LNCaP clone FGC (cell line): ENCODE measurements around the gene PNMA6E.

ENCODE experiments used
- DNase-seq: peaks from one replicate; pipeline ENCODE4 v3.0.0-alpha.2; 2011; ENCODE audit warnings: low read depth
- H3K4me3 ChIP-seq: 2 replicates; pipeline ENCODE4 v1.5.1; 2011; ENCODE audit warnings: mild to moderate bottlenecking, low read depth, low read length, control low read depth
- TF ChIP-seq, protein P1 (sequence below): IDR thresholded peaks from 2 replicates; pipeline ENCODE4 v1.5.1; 2012; ENCODE audit warnings: mild to moderate bottlenecking; ENCODE audit not compliant: control insufficient read depth, insufficient read depth; ENCODE audit errors: extremely low read depth

PNMA6E gene

DNA sequence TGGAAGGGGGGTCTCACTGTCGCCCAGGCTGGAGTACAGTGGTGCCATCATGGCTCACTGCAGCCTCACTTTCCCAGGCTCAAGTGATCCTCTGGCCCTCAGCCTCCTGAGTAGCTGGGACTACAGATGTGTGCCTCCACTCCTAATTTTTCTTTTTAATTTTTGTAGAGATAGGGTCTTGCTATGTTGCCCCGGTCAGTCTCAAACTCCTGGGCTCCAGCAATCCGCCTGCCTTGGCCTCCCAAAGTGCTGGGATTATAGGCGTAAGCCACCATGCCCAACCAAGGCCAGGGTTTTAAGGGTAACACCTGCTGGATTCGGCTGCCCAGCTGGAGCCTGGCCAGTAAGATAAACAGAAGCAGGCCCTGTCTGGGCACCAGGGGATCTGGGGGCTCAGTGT lies 41.3 kb upstream of the PNMA6E start:
- H3K4me3 ChIP-seq: no peak overlapping the region
- DNase-seq: no peak
- TF ChIP-seq, protein P1, sequence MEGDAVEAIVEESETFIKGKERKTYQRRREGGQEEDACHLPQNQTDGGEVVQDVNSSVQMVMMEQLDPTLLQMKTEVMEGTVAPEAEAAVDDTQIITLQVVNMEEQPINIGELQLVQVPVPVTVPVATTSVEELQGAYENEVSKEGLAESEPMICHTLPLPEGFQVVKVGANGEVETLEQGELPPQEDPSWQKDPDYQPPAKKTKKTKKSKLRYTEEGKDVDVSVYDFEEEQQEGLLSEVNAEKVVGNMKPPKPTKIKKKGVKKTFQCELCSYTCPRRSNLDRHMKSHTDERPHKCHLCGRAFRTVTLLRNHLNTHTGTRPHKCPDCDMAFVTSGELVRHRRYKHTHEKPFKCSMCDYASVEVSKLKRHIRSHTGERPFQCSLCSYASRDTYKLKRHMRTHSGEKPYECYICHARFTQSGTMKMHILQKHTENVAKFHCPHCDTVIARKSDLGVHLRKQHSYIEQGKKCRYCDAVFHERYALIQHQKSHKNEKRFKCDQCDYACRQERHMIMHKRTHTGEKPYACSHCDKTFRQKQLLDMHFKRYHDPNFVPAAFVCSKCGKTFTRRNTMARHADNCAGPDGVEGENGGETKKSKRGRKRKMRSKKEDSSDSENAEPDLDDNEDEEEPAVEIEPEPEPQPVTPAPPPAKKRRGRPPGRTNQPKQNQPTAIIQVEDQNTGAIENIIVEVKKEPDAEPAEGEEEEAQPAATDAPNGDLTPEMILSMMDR: no peak

DNA sequence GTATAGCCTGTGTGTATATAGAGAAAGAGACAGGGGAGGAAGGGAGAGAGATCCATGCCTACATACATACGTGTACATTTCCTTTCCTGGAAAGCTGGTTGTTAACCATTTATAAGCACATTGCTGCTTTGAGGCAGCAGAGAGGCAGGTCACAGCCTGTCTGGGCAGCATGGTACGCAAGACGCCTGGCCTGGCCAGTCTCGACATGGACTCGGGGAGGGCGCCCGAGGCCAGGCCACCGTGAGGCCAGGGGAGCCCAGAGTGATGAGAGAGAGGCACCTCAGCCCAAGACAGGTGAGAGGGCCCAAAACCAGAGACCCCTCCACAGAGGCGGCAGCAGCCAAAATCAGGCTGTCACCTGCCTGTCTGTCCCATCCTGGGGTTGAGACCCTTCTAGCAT lies 40.8 kb upstream of the PNMA6E start:
- DNase-seq: no peak
- TF ChIP-seq, protein P1: no peak

DNA sequence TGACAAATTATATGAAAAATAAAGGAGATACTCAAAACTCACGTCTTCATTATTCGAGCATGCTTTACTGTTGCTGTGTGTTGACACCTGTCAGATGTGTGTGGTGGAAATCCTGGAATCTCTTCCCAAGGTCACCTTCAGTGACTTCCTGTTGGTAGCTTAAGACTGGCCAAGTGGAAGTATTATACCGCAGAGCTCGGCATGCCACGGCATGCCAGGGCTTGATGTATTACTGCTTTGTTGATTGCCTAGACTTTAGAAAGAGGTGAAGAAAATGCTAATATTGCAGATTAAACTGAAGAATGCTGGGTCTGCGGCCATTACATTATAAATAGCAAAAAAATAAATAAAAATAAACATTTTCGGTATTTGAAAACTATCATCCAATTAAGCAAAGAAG lies 40.1 kb upstream of the PNMA6E start:
- no peak overlapping the region for H3K4me3 ChIP-seq
- TF ChIP-seq, protein P1: no peak
- DNase-seq: no peak

More for the DNA sequence above, 40.8 kb upstream of the PNMA6E start:
- H3K4me3 ChIP-seq: no peak overlapping the region

DNA sequence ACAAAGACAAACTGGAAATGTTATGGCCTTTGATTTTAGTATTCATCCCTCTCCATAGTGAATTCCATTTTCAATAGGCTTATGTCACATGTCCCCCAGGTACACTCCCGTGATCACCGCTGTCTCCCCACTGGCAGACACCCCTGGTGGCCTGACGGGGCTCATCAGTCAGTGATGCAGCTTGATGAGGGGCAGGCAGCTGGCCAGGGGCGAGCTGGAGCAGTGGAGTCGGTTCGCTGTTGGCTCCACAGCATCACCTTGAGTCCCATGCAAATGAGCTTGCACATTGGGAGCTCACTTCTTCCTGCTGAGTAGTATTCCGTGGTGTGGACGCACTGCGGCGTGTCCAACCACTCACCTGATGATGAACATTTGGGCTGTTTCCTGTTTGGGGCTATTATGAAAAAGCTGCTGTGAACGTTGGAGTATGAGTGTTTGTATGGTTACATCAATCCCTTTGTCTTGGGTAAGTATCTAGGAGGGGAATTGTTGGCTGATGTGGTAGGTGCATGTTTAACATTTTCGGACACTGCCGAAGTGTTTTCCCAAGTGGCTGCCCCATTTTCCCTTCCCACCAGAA lies 39.5 kb upstream of the PNMA6E start:
- DNase-seq: no peak
- TF ChIP-seq, protein P1: no peak
- H3K4me3 ChIP-seq: no peak overlapping the region

DNA sequence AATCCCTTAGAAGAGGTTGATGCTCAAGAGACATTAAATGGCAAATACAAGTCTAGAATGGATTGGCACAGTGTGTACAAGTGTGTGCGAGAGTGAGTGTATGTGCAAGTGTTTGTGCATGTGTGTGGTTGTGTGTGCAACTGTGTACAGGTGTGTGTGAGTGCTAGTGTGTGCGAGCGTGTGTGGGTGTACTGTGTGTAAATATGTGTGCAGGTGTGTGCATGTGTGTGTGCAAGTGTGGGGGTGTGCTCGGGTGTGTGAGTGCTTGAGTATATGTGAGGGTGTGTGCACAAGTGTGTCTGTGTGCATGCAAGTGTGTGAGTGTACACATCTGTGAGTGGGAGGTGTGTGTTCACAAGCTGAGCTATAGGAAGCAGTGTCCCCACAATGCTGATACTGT lies 38.8 kb upstream of the PNMA6E start:
- TF ChIP-seq, protein P1: no peak
- DNase-seq: no peak
- no peak overlapping the region for H3K4me3 ChIP-seq

DNA sequence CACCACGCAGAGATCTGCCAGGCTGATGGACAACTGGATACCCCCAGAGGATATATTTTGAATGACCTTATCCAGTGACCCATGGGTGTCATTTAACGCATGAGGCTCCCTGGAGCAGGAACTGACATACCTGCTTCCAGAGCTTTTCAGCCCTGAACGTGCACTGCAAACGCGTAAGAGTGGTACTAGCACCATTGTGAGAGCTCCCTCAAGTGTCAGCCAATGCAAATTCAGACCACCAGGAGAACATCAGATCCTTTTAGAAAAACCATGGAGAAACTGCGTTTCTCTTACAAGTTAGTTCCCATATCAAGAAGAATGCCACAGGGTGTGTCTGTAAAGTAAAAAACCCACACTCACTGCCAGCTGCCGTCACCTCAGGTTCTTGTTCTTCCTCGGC lies 37.4 kb upstream of the PNMA6E start:
- DNase-seq: no peak
- no peak overlapping the region for H3K4me3 ChIP-seq
- TF ChIP-seq, protein P1: peak; percentile 43

DNA sequence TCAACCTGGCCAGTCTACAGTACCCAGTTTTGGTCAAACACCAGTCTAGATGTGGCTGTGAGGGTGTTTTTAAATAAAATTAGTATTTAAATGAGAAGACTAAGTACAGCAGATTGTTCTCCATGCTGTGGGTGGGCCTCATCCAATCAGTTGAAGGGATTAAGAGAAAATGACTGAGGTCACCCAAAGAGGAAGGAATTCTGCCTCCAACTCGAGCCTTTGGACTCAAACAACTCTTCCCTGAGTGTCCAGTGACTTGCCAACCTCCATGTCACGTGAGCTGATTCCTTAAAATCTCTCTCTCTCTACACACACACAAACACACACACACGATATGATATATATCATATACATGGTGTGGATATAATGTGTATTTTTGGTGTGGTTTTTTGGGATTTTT lies 34.7 kb upstream of the PNMA6E start:
- DNase-seq: no peak
- H3K4me3 ChIP-seq: no peak overlapping the region
- TF ChIP-seq, protein P1: no peak
